ENCODE measurements around the gene CLEC16A. TPM values are rescaled to one million over a fixed set of nuclear protein-coding genes. Genes with fewer than 3 reads are reported as not detected.

CLEC16A gene
- total RNA-seq, 4 donors from 2014 or later, result 24.5 to 33.0 (median 29.3) TPM

DNA sequence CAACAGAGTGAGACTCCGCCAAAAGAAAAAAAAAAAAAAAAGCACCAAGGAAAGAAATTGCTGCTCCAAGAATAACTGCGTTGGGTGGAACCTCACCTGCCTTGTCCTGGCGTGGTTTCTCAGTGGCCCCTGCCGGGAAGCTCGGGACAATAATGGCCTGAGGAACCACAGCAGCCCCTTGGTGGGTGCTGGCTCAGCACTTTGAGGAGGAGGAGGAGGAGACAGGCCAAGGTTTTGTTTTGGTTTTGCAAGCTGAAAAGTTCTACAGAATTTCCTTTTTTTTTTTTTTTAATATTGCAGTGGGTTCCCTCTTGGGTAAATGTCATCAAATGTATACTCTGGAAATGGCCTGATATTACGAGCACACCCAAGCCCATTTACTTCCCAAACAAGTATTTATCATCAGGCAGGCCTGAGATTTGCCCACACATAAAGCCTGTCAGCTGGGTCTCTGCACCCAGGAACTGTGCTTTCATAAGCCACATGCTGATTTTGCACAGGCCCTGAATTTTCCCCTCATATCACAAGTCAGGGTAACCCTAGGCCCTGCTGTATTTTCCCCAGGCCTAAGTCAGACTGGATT lies 233.3 kb downstream of the CLEC16A start:
- in situ Hi-C loops (cut with MboI; ENCODE audit: low sequenced_read_pairs in 4 of 4) (no loop called here), intact Hi-C loops (cut with DNase I; ENCODE audit: low total_unique reads) (no loop called here)
- H3K27ac ChIP-seq, result no peak overlapping the region
- peaks cover 0 to 4% of the 10 kb centered on the region in 2 donors for H3K36me3 ChIP-seq
- no peak overlapping the region for H3K4me3 ChIP-seq
- TF ChIP-seq POLR2A (IDR thresholded peaks at IDR 0.05) (no peak), CTCF (IDR thresholded peaks at IDR 0.05 in 4 of 5, conservative IDR thresholded peaks at IDR 0.05 in 1 of 5) (no peak)
- H3K9me3 ChIP-seq, result no peaks in the 10 kb centered on the region
- H3K27me3 ChIP-seq, result no peaks in the 10 kb centered on the region
- no peak for DNase-seq
- H3K4me1 ChIP-seq, result no peaks in the 10 kb centered on the region
- ATAC-seq, result no peak

GRCh38 chr16:11178424-11178823 lies 234.1 kb downstream of the CLEC16A start:
- ATAC-seq (no peak), DNase-seq (no peak)
- no peak overlapping the region for H3K27ac ChIP-seq
- no peaks in the 10 kb centered on the region for H3K4me1 ChIP-seq
- in situ Hi-C loops (cut with MboI; ENCODE audit: low sequenced_read_pairs in 4 of 4), result no loop called here
- no peak overlapping the region for H3K4me3 ChIP-seq
- peaks cover 0 to 4% of the 10 kb centered on the region in 2 donors for H3K36me3 ChIP-seq
- intact Hi-C loops (cut with DNase I; ENCODE audit: low total_unique reads), result no loop called here
- TF ChIP-seq CTCF (IDR thresholded peaks at IDR 0.05 in 4 of 5, conservative IDR thresholded peaks at IDR 0.05 in 1 of 5) (no peak), POLR2A (IDR thresholded peaks at IDR 0.05) (no peak)
- no peaks in the 10 kb centered on the region for H3K9me3 ChIP-seq
- no peaks in the 10 kb centered on the region for H3K27me3 ChIP-seq

- DNase-seq (no peak), ATAC-seq (no peak)
- H3K9me3 ChIP-seq, result no peaks in the 10 kb centered on the region
- peaks cover 0 to 4% of the 10 kb centered on the region in 2 donors for H3K36me3 ChIP-seq
- peaks cover 0 to 4% of the 10 kb centered on the region in 2 donors for H3K4me1 ChIP-seq
- TF ChIP-seq CTCF (IDR thresholded peaks at IDR 0.05 in 4 of 5, conservative IDR thresholded peaks at IDR 0.05 in 1 of 5), result no peak
- TF ChIP-seq POLR2A (IDR thresholded peaks at IDR 0.05), result no peak
- no peak overlapping the region for H3K4me3 ChIP-seq
- in situ Hi-C loops (cut with MboI; ENCODE audit: low sequenced_read_pairs in 4 of 4), result no loop called here
- H3K27ac ChIP-seq, result no peak overlapping the region
- intact Hi-C loops (cut with DNase I; ENCODE audit: low total_unique reads), result no loop called here
- no peaks in the 10 kb centered on the region for H3K27me3 ChIP-seq
Observed at GRCh38 chr16:11179574-11179973, 235.2 kb downstream of the CLEC16A start.

GRCh38 chr16:11180489-11180888 lies 236.1 kb downstream of the CLEC16A start:
- in situ Hi-C loops (cut with MboI; ENCODE audit: low sequenced_read_pairs in 4 of 4), result no loop called here
- peak in 1 of 2 donors; percentile 29 for ATAC-seq
- no peaks in the 10 kb centered on the region for H3K9me3 ChIP-seq
- H3K36me3 ChIP-seq, result peaks cover 0 to 4% of the 10 kb centered on the region in 2 donors
- intact Hi-C loops (cut with DNase I; ENCODE audit: low total_unique reads), result no loop called here
- DNase-seq, result peak in 1 of 2 donors; percentile 28
- no peak overlapping the region for H3K4me3 ChIP-seq
- H3K27me3 ChIP-seq, result no peaks in the 10 kb centered on the region
- no peak overlapping the region for H3K27ac ChIP-seq
- peaks cover 0 to 4% of the 10 kb centered on the region in 2 donors for H3K4me1 ChIP-seq
- no peak for TF ChIP-seq CTCF (IDR thresholded peaks at IDR 0.05 in 4 of 5, conservative IDR thresholded peaks at IDR 0.05 in 1 of 5)
- no peak for TF ChIP-seq POLR2A (IDR thresholded peaks at IDR 0.05)
